T-cell (primary cell): ENCODE results near the gene GRIP1. TPM values are rescaled to one million over a fixed set of nuclear protein-coding genes. Genes with fewer than 3 reads are reported as not detected.
A peak's percentile ranks its signal among the peaks of the same experiment; 100 is the strongest.

Experiments used
- ATAC-seq, 4 experiments: fragments of 200-7000 bp in 3 of 4; fragments of 150-1000 bp in 1 of 4; cut with Tn5 transposase; replicated peaks in 1 of 4; 1 replicate in 3 of 4; 2 replicates in 1 of 4; pipeline ENCODE4 v1.10.0; 2021; ENCODE audit warnings: moderate library complexity in 3 of 4, mild to moderate bottlenecking in 2 of 4, moderate number of reproducible peaks in 1 of 4
- CTCF ChIA-PET, 2 donors: fragments of 300-600 bp; sonication (Branson Sonifier 250); formaldehyde crosslinking; loops; one replicate each; lab custom pipeline; 2022; ENCODE audit warnings: antibody characterized with exemption in 2 of 2; lab: Charles Lee
- POLR2A ChIA-PET, 2 donors: fragments of 300-600 bp; sonication (Branson Sonifier 250); formaldehyde crosslinking; loops; one replicate each; lab custom pipeline; 2022; ENCODE audit warnings: antibody characterized with exemption in 2 of 2; lab: Charles Lee
- DNase-seq, 35 experiments: peaks; one replicate each; pipeline versions ENCODE4 v3.0.0 to v3.0.0-alpha.2; 2013 to 2023
- H3K27ac ChIP-seq: one replicate; pipeline ENCODE4 v1.5.1; 2013; ENCODE audit warnings: low read length
- H3K27me3 ChIP-seq, 2 experiments: replicated peaks in 1 of 2; 1 replicate in 1 of 2; 2 replicates in 1 of 2; pipeline versions ENCODE4 v1.6.1 to v1.7.0; 2013; ENCODE audit warnings: low read length in 1 of 2, mixed read lengths in 1 of 2; ENCODE audit not compliant: control insufficient read depth in 2 of 2, insufficient read depth in 2 of 2; ENCODE audit errors: extremely low read depth in 1 of 2
- H3K36me3 ChIP-seq, 2 donors: 1 replicate in 1 of 2; 2 replicates in 1 of 2; pipeline versions ENCODE4 v1.6.1 to v1.7.0; 2013; ENCODE audit warnings: low read length in 1 of 2; ENCODE audit not compliant: control insufficient read depth in 2 of 2, insufficient read depth in 1 of 2; ENCODE audit errors: extremely low read depth in 1 of 2
- H3K4me1 ChIP-seq, 2 experiments: 1 replicate in 1 of 2; 2 replicates in 1 of 2; pipeline versions ENCODE4 v1.6.1 to v1.7.0; 2013; ENCODE audit warnings: low read length in 2 of 2, mixed read lengths in 1 of 2; ENCODE audit not compliant: insufficient read depth in 2 of 2, control insufficient read depth in 1 of 2; ENCODE audit errors: extremely low read depth in 1 of 2
- H3K4me3 ChIP-seq, 2 donors: 1 replicate in 1 of 2; 2 replicates in 1 of 2; pipeline versions ENCODE4 v1.5.1 to v1.7.0; 2013; ENCODE audit warnings: mild to moderate bottlenecking in 2 of 2, low read length in 1 of 2, moderate library complexity in 1 of 2; ENCODE audit not compliant: control insufficient read depth in 1 of 2; ENCODE audit errors: extremely low read depth in 1 of 2
- H3K9me3 ChIP-seq: 2 replicates; pipeline ENCODE4 v1.7.0; 2013
- H3K27ac Mint-ChIP-seq, 2 donors: one replicate each; pipeline ENCODE4 v1.8.0; 2020 to 2021; ENCODE audit warnings: mild to moderate bottlenecking in 2 of 2, mixed read lengths in 2 of 2
- H3K27me3 Mint-ChIP-seq, 2 donors: one replicate each; pipeline ENCODE4 v1.8.0; 2021 to 2022; ENCODE audit warnings: mixed read lengths in 2 of 2
- H3K36me3 Mint-ChIP-seq: one replicate; pipeline ENCODE4 v1.8.0; 2021; ENCODE audit warnings: mixed read lengths
- H3K4me1 Mint-ChIP-seq, 3 donors: one replicate each; pipeline ENCODE4 v1.8.0; 2020 to 2022; ENCODE audit warnings: mixed read lengths in 3 of 3, mild to moderate bottlenecking in 1 of 3
- H3K4me3 Mint-ChIP-seq, 3 donors: one replicate each; pipeline ENCODE4 v1.8.0; 2020 to 2022; ENCODE audit warnings: mild to moderate bottlenecking in 3 of 3, mixed read lengths in 3 of 3, moderate library complexity in 3 of 3
- H3K9me3 Mint-ChIP-seq, 3 donors: one replicate each; pipeline ENCODE4 v1.8.0; 2020 to 2022; ENCODE audit warnings: mixed read lengths in 3 of 3
- WGBS: methylation state at CpG from one replicate; pipeline ENCODE4 v1.1.5; 2013; ENCODE audit warnings: missing lambda C conversion rate; ENCODE audit not compliant: insufficient coverage; 5-methylcytosine and 5-hydroxymethylcytosine counted together
- total RNA-seq, 35 experiments: library from RNA in 6 of 35; stranded (reverse) in 6 of 35; fragments of 120-200 nt in 1 of 35; gene quantifications; one replicate each; pipeline versions ENCODE4 v1.2.1 to v1.2.4 and lab custom pipeline; 2013 to 2026

The GRIP1 gene
- total RNA-seq, 5 donors from 2014 or later (not counting 1 experiment from before 2014, with no cell fraction given), result 3.0 to 7.3 (median 3.6) TPM

- Histone ChIP-seq H3K9me3 (no peaks in the 10 kb centered on the region), H3K36me3 (peaks cover 0 to 16% of the 10 kb centered on the region in 2 donors), H3K4me1 (no peaks in the 10 kb centered on the region), H3K27ac (no peak overlapping the region), H3K4me3 (no peak overlapping the region), H3K27me3 (no peaks in the 10 kb centered on the region)
- Mint-ChIP-seq H3K27me3 (no peaks in the 10 kb centered on the region), H3K4me1 (no peaks in the 10 kb centered on the region), H3K27ac (no peak overlapping the region), H3K9me3 (no peaks in the 10 kb centered on the region), H3K4me3 (no peak overlapping the region), H3K36me3 (peaks cover 40% of the 10 kb centered on the region)
- no peak for DNase-seq
- WGBS, result 96% methylated on average over 4 of the region's 8 CpGs
- ChIA-PET CTCF (no interaction called here), POLR2A (interaction anchor here in 1 of 2 donors (0.5 kb wide), 1 partner anchor 123 kb away, joined by 5 read pairs; no protein-coding TSS in a partner anchor)
- ATAC-seq, result no peak
Observed at GRCh38 chr12:66352899-66353298, 326.0 kb downstream of the GRIP1 start.

GRCh38 chr12:66352197-66352596 lies 326.7 kb downstream of the GRIP1 start:
- Mint-ChIP-seq H3K9me3 (no peaks in the 10 kb centered on the region), H3K27me3 (no peaks in the 10 kb centered on the region), H3K4me3 (no peak overlapping the region), H3K4me1 (no peaks in the 10 kb centered on the region), H3K36me3 (peaks cover 44% of the 10 kb centered on the region), H3K27ac (no peak overlapping the region)
- H3K9me3 ChIP-seq, result no peaks in the 10 kb centered on the region
- CTCF ChIA-PET, result interaction anchor here in 1 of 2 donors (0.7 kb wide), 2 partner anchors 17 to 51 kb away, joined by 3 to 4 read pairs; no protein-coding TSS in a partner anchor
- ATAC-seq (no peak), DNase-seq (peak in 1 of 35 experiments; percentile 23)
- POLR2A ChIA-PET, result interaction anchor here in 1 of 2 donors (0.5 kb wide), 1 partner anchor 122 kb away, joined by 5 read pairs; no protein-coding TSS in a partner anchor
- peaks cover 0 to 17% of the 10 kb centered on the region in 2 donors for H3K36me3 ChIP-seq
- H3K4me3 ChIP-seq, result no peak overlapping the region
- H3K4me1 ChIP-seq, result no peaks in the 10 kb centered on the region
- H3K27ac ChIP-seq, result no peak overlapping the region
- 95% methylated on average over 3 of the region's 9 CpGs for WGBS
- H3K27me3 ChIP-seq, result no peaks in the 10 kb centered on the region

- H3K4me1 Mint-ChIP-seq, result no peaks in the 10 kb centered on the region
- Histone ChIP-seq H3K36me3 (peaks cover 0 to 26% of the 10 kb centered on the region in 2 donors), H3K9me3 (no peaks in the 10 kb centered on the region), H3K4me3 (no peak overlapping the region), H3K27me3 (no peaks in the 10 kb centered on the region), H3K27ac (no peak overlapping the region), H3K4me1 (no peaks in the 10 kb centered on the region)
- H3K27me3 Mint-ChIP-seq, result no peaks in the 10 kb centered on the region
- ChIA-PET CTCF (no interaction called here), POLR2A (no interaction called here)
- H3K27ac Mint-ChIP-seq, result peak overlapping the region; percentile 13 to 25
- DNase-seq (no peak), ATAC-seq (no peak)
- peaks cover 46% of the 10 kb centered on the region for H3K36me3 Mint-ChIP-seq
- H3K4me3 Mint-ChIP-seq, result no peak overlapping the region
- H3K9me3 Mint-ChIP-seq, result no peaks in the 10 kb centered on the region
- 100% methylated on average over 1 of the region's 2 CpGs for WGBS
Observed at GRCh38 chr12:66351301-66351700, 327.6 kb downstream of the GRIP1 start.

GRCh38 chr12:66345956-66346355 lies 332.9 kb downstream of the GRIP1 start:
- H3K4me1 ChIP-seq, result no peaks in the 10 kb centered on the region
- peaks cover 4 to 43% of the 10 kb centered on the region in 2 donors for H3K36me3 ChIP-seq
- Mint-ChIP-seq H3K36me3 (peaks cover 70% of the 10 kb centered on the region), H3K27ac (peak overlapping the region; percentile 23 to 71), H3K4me1 (peaks cover 27 to 31% (median 28%) of the 10 kb centered on the region in 3 donors), H3K9me3 (peaks cover 0 to 9% (median 6%) of the 10 kb centered on the region in 3 donors), H3K4me3 (no peak overlapping the region), H3K27me3 (no peaks in the 10 kb centered on the region)
- H3K4me3 ChIP-seq, result no peak overlapping the region
- 88% methylated on average over 1 of the region's 2 CpGs for WGBS
- DNase-seq (no peak), ATAC-seq (no peak)
- ChIA-PET POLR2A (interaction anchor here in 1 of 2 donors (0.6 kb wide), 1 partner anchor 32 kb away, joined by 5 read pairs; no protein-coding TSS in a partner anchor), CTCF (interaction anchor here (0.6 to 1.3 kb wide), 2 partner anchors 10 to 47 kb away, joined by 3 to 12 read pairs; no protein-coding TSS in a partner anchor)
- no peak overlapping the region for H3K27ac ChIP-seq
- H3K9me3 ChIP-seq, result no peaks in the 10 kb centered on the region
- H3K27me3 ChIP-seq, result no peaks in the 10 kb centered on the region

DNA sequence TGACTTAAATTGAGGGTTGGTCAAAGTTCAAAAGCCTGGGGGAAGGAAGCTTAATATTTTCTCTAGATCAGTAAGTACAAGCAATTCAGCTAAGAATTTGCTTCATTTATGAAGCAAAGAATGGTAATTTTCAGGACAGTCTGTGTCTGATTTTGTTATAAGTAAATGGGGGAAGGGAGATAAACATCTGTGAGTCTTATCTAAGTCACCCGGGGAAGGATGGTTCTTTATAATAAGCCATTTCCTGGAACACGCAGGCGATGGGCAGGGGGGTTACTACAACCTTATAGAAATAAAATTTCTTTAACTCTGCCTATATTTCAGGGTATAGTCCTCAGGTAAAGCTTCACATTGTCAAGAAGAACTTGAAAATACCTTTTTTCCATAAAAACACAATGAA lies 333.7 kb downstream of the GRIP1 start:
- POLR2A ChIA-PET, result interaction anchor here in 1 of 2 donors (0.7 to 0.9 kb wide), 2 partner anchors 32 to 157 kb away, joined by 3 read pairs; no protein-coding TSS in a partner anchor
- Histone ChIP-seq H3K36me3 (peaks cover 4 to 44% of the 10 kb centered on the region in 2 donors), H3K4me3 (no peak overlapping the region), H3K4me1 (no peaks in the 10 kb centered on the region), H3K9me3 (no peaks in the 10 kb centered on the region), H3K27ac (no peak overlapping the region), H3K27me3 (no peaks in the 10 kb centered on the region)
- H3K27me3 Mint-ChIP-seq, result no peaks in the 10 kb centered on the region
- H3K9me3 Mint-ChIP-seq, result peaks cover 0 to 15% (median 10%) of the 10 kb centered on the region in 3 donors
- peaks cover 27 to 32% (median 28%) of the 10 kb centered on the region in 3 donors for H3K4me1 Mint-ChIP-seq
- WGBS, result no CpG with 5 or more reads among the region's 3 CpGs
- H3K27ac Mint-ChIP-seq, result peak overlapping the region; percentile 69 to 89
- H3K36me3 Mint-ChIP-seq, result peaks cover 72% of the 10 kb centered on the region
- ATAC-seq (no peak), DNase-seq (no peak)
- CTCF ChIA-PET, result interaction anchor here in 1 of 2 donors (0.6 to 1.3 kb wide), 2 partner anchors 11 to 65 kb away, joined by 3 to 4 read pairs; no protein-coding TSS in a partner anchor
- no peak overlapping the region for H3K4me3 Mint-ChIP-seq

DNA sequence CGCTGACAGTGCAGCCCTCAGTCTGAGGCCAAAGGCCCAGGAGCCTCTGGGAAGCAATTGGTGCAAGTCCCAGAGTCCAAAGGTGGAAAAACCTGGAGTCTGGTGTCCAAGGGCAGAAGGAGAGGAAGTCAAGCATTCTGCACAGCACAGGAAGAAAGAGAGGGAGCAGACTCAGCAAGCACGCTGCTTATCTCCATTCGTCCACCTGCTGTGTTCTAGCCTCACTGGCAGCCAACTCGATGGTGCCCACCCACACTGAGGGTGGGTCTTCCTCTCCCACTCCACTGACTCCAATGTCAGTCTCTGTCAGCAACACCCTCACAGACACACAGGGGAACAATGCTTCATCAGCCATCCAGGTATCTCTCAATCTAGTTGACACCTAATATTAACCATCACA lies 337.8 kb downstream of the GRIP1 start:
- ATAC-seq, result no peak
- Mint-ChIP-seq H3K4me1 (peaks cover 26 to 31% (median 28%) of the 10 kb centered on the region in 3 donors), H3K36me3 (peaks cover 65% of the 10 kb centered on the region), H3K27ac (no peak overlapping the region), H3K4me3 (no peak overlapping the region), H3K9me3 (peaks cover 0 to 22% (median 16%) of the 10 kb centered on the region in 3 donors), H3K27me3 (no peaks in the 10 kb centered on the region)
- no peak for DNase-seq
- H3K4me1 ChIP-seq, result no peaks in the 10 kb centered on the region
- 95% methylated on average over 4 of the region's 4 CpGs for WGBS
- POLR2A ChIA-PET, result no interaction called here
- CTCF ChIA-PET, result no interaction called here
- H3K36me3 ChIP-seq, result peaks cover 19 to 65% of the 10 kb centered on the region in 2 donors
- peak overlapping the region in 1 of 2 donors; percentile 17 for H3K4me3 ChIP-seq
- no peak overlapping the region for H3K27ac ChIP-seq
- no peaks in the 10 kb centered on the region for H3K27me3 ChIP-seq
- no peaks in the 10 kb centered on the region for H3K9me3 ChIP-seq
